AG04449 (cell line): ENCODE data around the gene RAB31.
"Not testable (repeated sequence)": the region's sequence is repeated elsewhere in the genome, so short reads cannot be mapped to it uniquely, and the experiment has no call there.

ENCODE experiments used
- CTCF ChIA-PET: fragments of 350-600 bp; formaldehyde crosslinking; extraction: SDS; loops from one replicate; lab custom pipeline; 2021; ENCODE audit warnings: antibody characterized with exemption; lab: Yijun Ruan, JAX
- POLR2A ChIA-PET: fragments of 400-600, 350-600 bp; formaldehyde crosslinking; extraction: SDS; loops from one replicate; lab custom pipeline; 2020; ENCODE audit warnings: antibody characterized with exemption, inconsistent platforms; lab: Yijun Ruan, JAX
- DNase-seq: peaks from one replicate; pipeline ENCODE4 v3.0.0-alpha.2; 2010; ENCODE audit warnings: low read depth, low spot score
- H3K4me3 ChIP-seq: 2 replicates; pipeline ENCODE4 v1.5.1; 2011; ENCODE audit warnings: low read depth, mild to moderate bottlenecking, control low read depth, low read length
- TF ChIP-seq, protein P1 (sequence below): IDR thresholded peaks from one replicate; pipeline ENCODE4 v1.5.1; 2011; ENCODE audit warnings: mild to moderate bottlenecking, moderate library complexity, low read length, control low read depth, inconsistent platforms; ENCODE audit not compliant: insufficient read depth; ENCODE audit errors: missing control alignments

RAB31 gene

DNA sequence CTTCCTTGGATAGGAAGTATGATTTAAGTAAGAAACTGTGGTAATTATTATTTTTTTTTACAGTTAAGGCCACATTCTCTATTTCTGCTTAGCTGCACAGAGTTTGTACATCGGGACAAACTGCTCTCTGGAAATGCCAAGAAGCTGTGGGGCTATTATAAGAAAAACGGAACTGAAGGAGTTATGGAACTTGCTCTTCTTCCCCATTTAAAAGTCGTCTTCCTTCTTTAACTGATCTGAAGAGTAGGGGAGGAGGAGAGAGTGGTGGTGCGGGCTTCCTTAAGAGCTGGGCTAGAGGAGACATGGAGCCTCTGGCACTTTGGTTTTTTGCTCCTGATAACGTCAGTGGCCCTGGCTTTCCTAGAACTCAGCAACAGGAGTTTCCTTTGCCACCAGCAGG, 54.4 kb downstream of the RAB31 start:
- ChIA-PET POLR2A (no interaction called here), CTCF (interaction anchor here (1.0 to 3.6 kb wide), 3 partner anchors 9 to 78 kb away, joined by 3 to 26 read pairs (median 4); no protein-coding TSS in a partner anchor)
- TF ChIP-seq, protein P1, sequence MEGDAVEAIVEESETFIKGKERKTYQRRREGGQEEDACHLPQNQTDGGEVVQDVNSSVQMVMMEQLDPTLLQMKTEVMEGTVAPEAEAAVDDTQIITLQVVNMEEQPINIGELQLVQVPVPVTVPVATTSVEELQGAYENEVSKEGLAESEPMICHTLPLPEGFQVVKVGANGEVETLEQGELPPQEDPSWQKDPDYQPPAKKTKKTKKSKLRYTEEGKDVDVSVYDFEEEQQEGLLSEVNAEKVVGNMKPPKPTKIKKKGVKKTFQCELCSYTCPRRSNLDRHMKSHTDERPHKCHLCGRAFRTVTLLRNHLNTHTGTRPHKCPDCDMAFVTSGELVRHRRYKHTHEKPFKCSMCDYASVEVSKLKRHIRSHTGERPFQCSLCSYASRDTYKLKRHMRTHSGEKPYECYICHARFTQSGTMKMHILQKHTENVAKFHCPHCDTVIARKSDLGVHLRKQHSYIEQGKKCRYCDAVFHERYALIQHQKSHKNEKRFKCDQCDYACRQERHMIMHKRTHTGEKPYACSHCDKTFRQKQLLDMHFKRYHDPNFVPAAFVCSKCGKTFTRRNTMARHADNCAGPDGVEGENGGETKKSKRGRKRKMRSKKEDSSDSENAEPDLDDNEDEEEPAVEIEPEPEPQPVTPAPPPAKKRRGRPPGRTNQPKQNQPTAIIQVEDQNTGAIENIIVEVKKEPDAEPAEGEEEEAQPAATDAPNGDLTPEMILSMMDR = no peak
- no peak for DNase-seq
- H3K4me3 ChIP-seq = no peak overlapping the region

DNA sequence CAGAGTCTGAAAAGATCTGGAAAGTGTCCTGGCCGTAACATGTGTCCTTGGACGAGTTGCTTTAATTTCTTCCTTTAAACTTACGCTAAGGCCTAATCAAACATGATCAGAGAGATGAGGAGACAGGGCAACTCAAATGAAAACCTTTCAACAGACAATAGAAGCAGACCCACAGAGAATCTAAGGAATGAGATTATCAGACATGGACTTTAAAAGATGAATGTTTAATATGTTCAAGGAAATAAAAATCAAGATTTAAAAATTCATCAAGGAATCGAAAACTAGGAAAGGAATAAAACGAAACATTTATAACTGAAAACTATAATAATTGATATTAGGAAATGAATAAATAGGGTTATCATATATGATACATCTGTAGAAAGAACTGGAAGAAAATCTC, 55.1 kb downstream of the RAB31 start:
- CTCF ChIA-PET = interaction anchor here (0.8 to 3.6 kb wide), 2 partner anchors 8 to 9 kb away, joined by 4 to 26 read pairs; no protein-coding TSS in a partner anchor
- POLR2A ChIA-PET = no interaction called here
- DNase-seq = no peak
- TF ChIP-seq, protein P1 = no peak
- no peak overlapping the region for H3K4me3 ChIP-seq

DNA sequence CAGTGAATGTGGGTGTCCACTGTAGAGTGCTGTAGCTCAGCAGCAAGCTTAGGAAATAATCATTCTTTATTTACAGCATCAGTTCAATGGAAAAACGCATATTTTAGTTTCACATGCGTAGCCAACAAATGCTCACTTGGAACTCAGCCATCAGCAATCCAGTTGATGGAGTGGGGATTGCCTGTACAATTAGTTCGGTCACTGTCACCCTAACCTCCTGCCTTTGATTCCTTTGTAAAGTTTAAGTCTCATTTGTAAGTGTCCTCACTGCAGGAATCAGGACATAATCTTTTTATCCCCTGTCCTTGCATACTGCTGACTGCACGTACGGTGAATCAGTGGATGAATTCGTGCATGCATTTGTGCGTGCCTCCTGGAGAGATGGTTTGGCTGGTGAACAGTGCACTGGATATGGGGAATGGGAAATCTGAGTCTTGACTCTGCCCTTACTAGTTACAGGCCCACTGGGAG, 55.9 kb downstream of the RAB31 start:
- CTCF ChIA-PET = interaction anchor here (0.8 to 2.2 kb wide), 2 partner anchors 8 kb away, joined by 4 to 8 read pairs; no protein-coding TSS in a partner anchor
- TF ChIP-seq, protein P1 = no peak
- DNase-seq = no peak
- H3K4me3 ChIP-seq = no peak overlapping the region
- POLR2A ChIA-PET = no interaction called here

DNA sequence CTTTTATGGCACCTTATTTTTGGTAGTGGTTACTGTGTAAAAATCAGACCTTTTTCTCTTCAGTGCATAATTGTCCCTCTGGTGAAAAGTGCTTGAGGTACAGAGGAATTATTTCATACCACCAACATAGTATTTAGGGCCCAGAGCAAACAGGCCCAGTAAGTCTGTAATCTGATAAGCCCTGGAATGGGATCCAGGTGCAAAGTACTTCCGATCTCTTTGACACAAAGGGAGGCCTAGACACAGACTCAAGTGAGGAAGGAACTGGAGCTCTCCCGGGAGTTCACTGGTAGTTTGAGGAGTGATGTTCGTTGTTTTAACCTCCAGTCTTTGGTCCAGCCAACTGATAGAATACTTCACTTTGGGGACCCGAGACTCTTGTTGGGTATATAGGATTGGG, 57.4 kb downstream of the RAB31 start:
- TF ChIP-seq, protein P1 = no peak
- ChIA-PET POLR2A (no interaction called here), CTCF (interaction anchor here (1.3 to 2.2 kb wide), 2 partner anchors 9 to 12 kb away, joined by 3 to 8 read pairs; no protein-coding TSS in a partner anchor)
- no peak for DNase-seq
- H3K4me3 ChIP-seq = no peak overlapping the region

DNA sequence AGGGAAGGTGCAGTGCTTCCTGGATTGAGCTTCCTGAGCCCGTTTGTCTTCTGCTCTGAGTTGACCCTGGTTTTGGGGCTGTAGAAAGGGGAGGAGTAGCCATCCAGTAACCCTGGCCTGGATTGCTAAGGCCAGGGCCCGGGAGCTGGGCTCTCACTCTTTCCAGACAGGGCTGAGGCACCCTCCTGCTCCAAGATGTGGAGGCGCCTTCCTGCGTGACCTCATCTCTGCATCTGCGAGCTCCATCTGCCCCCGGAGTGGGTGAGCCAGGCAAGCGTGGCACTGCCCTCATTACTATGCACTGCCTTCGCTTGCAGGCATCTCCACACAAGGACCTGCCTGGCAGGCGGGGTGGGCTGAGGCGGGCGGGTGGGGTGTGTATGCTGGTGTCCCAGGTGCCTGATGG, 58.0 kb downstream of the RAB31 start:
- POLR2A ChIA-PET = no interaction called here
- TF ChIP-seq, protein P1 = no peak
- H3K4me3 ChIP-seq = no peak overlapping the region
- no peak for DNase-seq
- CTCF ChIA-PET = interaction anchor here (1.3 to 2.2 kb wide), 2 partner anchors 10 to 13 kb away, joined by 3 to 8 read pairs; no protein-coding TSS in a partner anchor

DNA sequence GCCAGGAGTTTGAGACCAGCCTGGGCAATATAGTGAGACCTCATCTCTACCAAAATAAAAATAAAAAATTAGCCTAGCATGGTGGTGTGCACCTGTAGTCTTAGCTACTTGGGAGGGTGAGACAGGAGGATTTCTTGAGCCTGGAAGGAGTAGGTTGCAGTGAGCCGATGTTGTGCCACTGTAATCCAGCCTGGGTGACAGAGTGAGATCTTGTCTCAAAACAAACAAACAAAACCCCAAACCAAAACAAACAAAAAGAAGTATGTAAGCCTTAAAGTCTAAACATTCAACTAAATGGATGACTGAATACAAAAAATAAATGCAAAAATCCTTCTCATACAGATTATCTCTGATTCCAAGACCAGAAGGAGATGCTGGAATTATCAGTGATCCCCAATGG, 58.6 kb downstream of the RAB31 start:
- no peak overlapping the region for H3K4me3 ChIP-seq
- no peak for DNase-seq
- ChIA-PET CTCF (no interaction called here), POLR2A (no interaction called here)
- TF ChIP-seq, protein P1 = no peak

DNA sequence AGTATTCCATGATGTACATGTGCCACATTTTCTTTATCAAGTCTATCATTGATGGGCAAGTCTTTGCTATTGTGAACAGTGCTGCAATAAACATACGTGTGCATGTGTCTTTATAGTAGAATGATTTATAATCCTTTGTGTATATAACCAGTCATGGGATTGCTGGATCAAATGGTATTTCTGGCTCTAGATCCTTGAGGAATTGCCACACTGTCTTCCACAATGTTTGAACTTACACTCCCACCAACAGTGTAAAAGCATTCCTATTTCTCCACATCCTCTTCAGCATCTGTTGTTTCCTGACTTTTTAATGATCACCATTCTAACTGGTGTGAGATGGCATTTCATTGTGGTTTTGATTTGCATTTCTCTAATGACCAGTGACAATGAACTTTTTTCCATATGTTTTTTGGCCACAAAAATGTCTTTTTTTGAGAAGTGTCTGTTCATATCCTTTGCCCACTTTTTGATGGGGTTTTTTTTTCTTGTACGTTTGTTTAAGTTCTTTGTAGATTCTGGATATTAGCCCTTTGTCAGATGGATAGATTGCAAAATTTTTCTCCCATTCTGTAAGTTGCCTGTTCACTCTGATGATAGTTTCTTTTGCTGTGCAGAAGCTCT, 60.1 kb downstream of the RAB31 start:
- CTCF ChIA-PET, DNase-seq, POLR2A ChIA-PET, H3K4me3 ChIP-seq: not testable (repeated sequence)

DNA sequence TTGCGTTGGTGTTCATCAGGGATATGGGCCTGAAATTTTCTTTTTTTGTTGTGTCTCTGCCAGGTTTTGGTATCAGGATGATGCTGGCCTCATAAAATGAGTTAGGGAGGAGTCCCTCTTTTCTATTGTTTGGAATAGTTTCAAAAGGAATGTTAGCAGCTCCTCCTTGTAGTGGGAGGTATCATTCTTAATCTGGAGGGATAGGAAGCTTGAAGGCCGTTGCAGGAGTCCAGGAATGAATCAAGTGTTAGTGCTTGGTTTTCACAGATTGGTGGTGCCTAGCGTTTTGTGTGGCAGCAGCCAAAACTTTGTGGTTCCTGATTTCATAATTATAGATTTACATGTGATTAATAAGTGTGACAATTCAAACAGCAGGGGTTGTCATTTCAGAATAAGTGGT, 62.0 kb downstream of the RAB31 start:
- ChIA-PET POLR2A (interaction anchor here (0.7 kb wide), 1 partner anchor 152 kb away, joined by 3 read pairs; no protein-coding TSS in a partner anchor), CTCF (interaction anchor here (1.3 to 3.3 kb wide), 6 partner anchors 9 to 109 kb away, joined by 4 to 26 read pairs (median 6); no protein-coding TSS in a partner anchor)
- DNase-seq, H3K4me3 ChIP-seq: not testable (repeated sequence)
